Measurements from ENCODE around the gene CCDC6.

DNA sequence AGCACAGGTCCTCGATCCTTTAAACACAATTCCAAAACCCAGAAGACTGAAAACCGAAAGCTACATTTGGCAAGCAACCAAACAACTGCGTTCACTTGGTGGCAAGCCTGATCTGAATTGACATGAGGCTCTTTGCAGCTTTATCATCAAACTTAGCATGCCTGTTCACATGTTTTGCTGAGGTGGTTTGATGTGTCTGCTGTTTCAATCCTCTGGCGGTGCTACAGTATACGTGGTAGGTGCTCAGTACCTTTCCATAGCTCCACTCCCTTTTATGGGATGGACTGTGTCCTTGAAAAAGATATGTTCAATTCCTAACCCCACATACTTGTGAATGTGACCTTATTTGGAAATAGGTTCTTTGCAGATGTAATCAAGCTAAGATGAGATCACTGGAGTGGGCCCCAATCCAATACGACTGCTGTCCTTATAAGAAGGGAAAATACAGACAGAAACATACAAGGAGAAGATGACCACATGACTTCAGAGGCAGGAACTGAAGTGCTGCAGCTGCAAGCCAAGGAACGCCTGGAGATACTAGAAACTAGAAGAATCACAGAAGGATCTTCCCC is 33.4 kb downstream of the CCDC6 start:
- TF ChIP-seq CTCF (IDR thresholded peaks at IDR 0.05; ENCODE audit: low read length) (no peak), EZH2 (IDR thresholded peaks at IDR 0.05; ENCODE audit: borderline replicate concordance, low read length) (no peak)

Data from OCI-LY1 (cell line).